ENCODE measurements around the gene ABCD3.

DNA sequence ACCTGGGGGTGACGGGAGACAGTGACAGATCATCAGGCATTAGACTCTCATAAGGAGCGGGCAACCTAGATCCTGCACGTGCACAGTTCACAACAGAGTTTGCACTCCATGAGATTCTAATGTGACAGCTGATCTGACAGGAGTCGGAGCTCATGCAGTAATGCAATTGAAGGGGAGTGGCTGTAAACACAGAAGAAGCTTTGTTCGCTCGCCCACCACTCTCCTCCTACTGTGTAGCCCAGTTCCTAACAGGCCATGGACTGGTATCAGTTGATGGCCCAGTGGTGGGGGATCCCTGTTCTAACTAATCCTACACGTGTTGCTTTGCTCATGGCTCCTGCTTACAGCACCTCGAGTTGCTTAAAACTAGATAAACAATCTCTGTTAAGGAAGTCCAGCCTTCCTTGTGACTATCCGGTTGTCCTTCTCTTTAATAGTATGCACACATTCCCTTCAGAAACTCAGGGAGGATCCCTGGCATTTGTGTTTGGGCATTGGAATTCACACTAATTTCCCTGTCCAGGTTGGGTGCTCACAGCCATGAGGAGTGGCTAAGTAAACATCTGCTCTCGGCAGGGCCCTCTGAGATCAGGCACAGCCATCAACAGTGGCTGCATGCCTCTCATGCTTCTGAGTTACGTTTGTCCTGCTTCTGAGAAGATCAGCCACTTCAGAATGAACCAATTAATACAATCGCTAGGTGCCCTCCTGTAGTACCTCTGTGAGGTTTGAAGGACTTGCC is 144.5 kb downstream of the ABCD3 start:
- TF ChIP-seq POLR2A (IDR thresholded peaks at IDR 0.05), result no peak
- TF ChIP-seq, protein P1, sequence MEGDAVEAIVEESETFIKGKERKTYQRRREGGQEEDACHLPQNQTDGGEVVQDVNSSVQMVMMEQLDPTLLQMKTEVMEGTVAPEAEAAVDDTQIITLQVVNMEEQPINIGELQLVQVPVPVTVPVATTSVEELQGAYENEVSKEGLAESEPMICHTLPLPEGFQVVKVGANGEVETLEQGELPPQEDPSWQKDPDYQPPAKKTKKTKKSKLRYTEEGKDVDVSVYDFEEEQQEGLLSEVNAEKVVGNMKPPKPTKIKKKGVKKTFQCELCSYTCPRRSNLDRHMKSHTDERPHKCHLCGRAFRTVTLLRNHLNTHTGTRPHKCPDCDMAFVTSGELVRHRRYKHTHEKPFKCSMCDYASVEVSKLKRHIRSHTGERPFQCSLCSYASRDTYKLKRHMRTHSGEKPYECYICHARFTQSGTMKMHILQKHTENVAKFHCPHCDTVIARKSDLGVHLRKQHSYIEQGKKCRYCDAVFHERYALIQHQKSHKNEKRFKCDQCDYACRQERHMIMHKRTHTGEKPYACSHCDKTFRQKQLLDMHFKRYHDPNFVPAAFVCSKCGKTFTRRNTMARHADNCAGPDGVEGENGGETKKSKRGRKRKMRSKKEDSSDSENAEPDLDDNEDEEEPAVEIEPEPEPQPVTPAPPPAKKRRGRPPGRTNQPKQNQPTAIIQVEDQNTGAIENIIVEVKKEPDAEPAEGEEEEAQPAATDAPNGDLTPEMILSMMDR (IDR thresholded peaks at IDR 0.05 in 4 of 5, conservative IDR thresholded peaks at IDR 0.05 in 1 of 5), result no peak

Data from gastrocnemius medialis (tissue), 4 donors.